NT2/D1 (cell line): ENCODE data around the gene GALK1.
"Not testable (repeated sequence)": the region's sequence is repeated elsewhere in the genome, so short reads cannot be mapped to it uniquely, and the experiment has no call there.

ENCODE experiments used
- DNase-seq: peaks from one replicate; pipeline ENCODE4 v3.0.0-alpha.2; 2011; ENCODE audit warnings: low read depth, low spot score
- H3K27me3 ChIP-seq: 2 replicates; pipeline ENCODE4 v1.6.0; 2011; ENCODE audit warnings: mild to moderate bottlenecking; ENCODE audit not compliant: insufficient read length, insufficient read depth
- H3K36me3 ChIP-seq: 2 replicates; pipeline ENCODE4 v1.6.1; 2011; ENCODE audit warnings: mild to moderate bottlenecking, low read length, mixed read lengths; ENCODE audit not compliant: insufficient read depth, insufficient read length
- H3K4me1 ChIP-seq: 2 replicates; pipeline ENCODE4 v1.5.1; 2011; ENCODE audit not compliant: insufficient read depth, insufficient read length
- H3K4me3 ChIP-seq: 2 replicates; pipeline ENCODE4 v1.5.1; 2011; ENCODE audit warnings: low read depth; ENCODE audit not compliant: insufficient read length
- H3K9ac ChIP-seq: 2 replicates; pipeline ENCODE4 v1.6.0; 2011; ENCODE audit warnings: low read depth; ENCODE audit not compliant: insufficient read length
- H3K9me3 ChIP-seq: 2 replicates; pipeline ENCODE4 v1.5.1; 2011; ENCODE audit warnings: mild to moderate bottlenecking, low read length; ENCODE audit not compliant: insufficient read depth
- SUZ12 ChIP-seq: IDR thresholded peaks from 2 replicates; pipeline ENCODE4 v1.6.1; 2011; ENCODE audit not compliant: insufficient read length, insufficient read depth; ENCODE audit errors: extremely low read depth
- YY1 ChIP-seq: IDR thresholded peaks from 2 replicates; pipeline ENCODE4 v1.6.1; 2011; ENCODE audit not compliant: insufficient read length, insufficient read depth
- ZNF274 ChIP-seq: IDR thresholded peaks from 2 replicates; pipeline ENCODE4 v1.6.1; 2011; ENCODE audit warnings: mild to moderate bottlenecking, low read depth, low read length

Gene GALK1

GRCh38 chr17:75767881-75768280, 2.9 kb upstream of the GALK1 start:
- Histone ChIP-seq H3K4me1 (peaks cover 9% of the 10 kb centered on the region), H3K27me3 (no peaks in the 10 kb centered on the region), H3K9me3 (no peaks in the 10 kb centered on the region), H3K9ac (no peak overlapping the region), H3K36me3 (peaks cover 1% of the 10 kb centered on the region), H3K4me3 (no peak overlapping the region)
- no peak for DNase-seq
- TF ChIP-seq YY1 (no peak), SUZ12 (no peak), ZNF274 (no peak)

DNA sequence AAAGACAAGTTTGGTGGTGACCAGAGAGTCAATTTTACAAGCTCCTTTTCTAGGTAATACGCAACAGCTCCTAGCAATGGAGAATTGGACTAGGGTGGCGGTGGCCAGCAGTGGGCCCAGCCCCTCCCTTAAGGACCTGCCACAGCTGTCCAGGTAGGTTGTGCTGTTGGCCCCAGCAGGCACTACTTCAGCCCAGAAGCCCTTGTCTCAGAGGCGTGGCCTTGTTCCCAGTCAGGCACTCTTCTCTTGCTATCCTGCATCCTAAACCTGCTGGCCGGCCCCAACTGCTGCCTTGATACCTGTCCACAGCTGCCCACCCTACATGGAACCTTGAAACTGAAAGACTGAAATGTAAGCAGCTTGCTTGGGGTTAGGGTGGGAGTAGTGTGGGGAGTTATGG, 989 bp upstream of the GALK1 start:
- Histone ChIP-seq H3K9me3 (no peaks in the 10 kb centered on the region), H3K36me3 (peaks cover 10% of the 10 kb centered on the region), H3K4me1 (peaks cover 9% of the 10 kb centered on the region), H3K27me3 (no peaks in the 10 kb centered on the region), H3K4me3 (no peak overlapping the region), H3K9ac (no peak overlapping the region)
- TF ChIP-seq SUZ12 (no peak), YY1 (no peak), ZNF274 (no peak)
- no peak for DNase-seq

DNA sequence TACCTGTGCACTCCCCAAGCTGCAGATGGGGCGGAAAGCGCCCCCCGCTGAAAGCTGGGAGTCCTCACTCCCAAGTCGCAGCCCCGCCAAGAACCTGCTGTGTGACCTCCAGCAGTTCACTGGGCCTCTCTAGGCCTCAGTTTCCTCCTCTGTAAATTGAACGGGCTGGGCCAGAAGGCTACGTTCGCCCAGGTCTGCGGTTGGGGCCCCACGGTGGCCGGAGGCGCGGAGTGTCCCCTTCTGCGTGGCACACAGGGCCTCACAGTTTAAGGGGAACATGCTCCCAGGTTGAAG, 628 bp downstream of the GALK1 start:
- H3K9me3 ChIP-seq: no peaks in the 10 kb centered on the region
- peak overlapping the region; percentile 77 for H3K4me3 ChIP-seq
- H3K36me3 ChIP-seq: peaks cover 13% of the 10 kb centered on the region
- peaks cover 15% of the 10 kb centered on the region for H3K4me1 ChIP-seq
- no peak for TF ChIP-seq SUZ12
- no peak for TF ChIP-seq ZNF274
- TF ChIP-seq YY1: no peak
- H3K27me3 ChIP-seq: no peaks in the 10 kb centered on the region
- H3K9ac ChIP-seq: peak overlapping the region; percentile 87
- no peak for DNase-seq

- peaks cover 16% of the 10 kb centered on the region for H3K4me1 ChIP-seq
- peak overlapping the region; percentile 77 for H3K4me3 ChIP-seq
- H3K9ac ChIP-seq: peak overlapping the region; percentile 87
- H3K36me3 ChIP-seq: peaks cover 13% of the 10 kb centered on the region
- DNase-seq: no peak
- TF ChIP-seq ZNF274: no peak
- no peak for TF ChIP-seq YY1
- no peak for TF ChIP-seq SUZ12
- no peaks in the 10 kb centered on the region for H3K27me3 ChIP-seq
- H3K9me3 ChIP-seq: no peaks in the 10 kb centered on the region
Observed at GRCh38 chr17:75763613-75764416, 1.2 kb downstream of the GALK1 start.

DNA sequence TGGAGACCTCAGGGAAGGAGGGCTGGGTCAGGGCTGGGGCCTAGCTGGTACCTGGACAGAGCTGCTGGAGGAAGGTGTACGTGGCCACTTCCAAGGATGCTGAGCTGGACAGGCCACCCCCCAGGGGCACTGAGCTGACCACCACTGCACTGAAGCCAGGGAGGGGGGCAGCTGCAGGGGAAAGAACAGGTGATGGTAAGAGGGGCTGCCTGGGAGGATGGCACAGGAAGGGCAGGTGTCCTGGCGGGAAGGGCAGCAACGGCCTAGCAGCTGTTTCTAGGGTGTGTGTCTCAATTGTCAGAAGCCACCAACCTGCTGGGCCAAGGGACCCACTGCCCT, 1.8 kb downstream of the GALK1 start:
- no peaks in the 10 kb centered on the region for H3K27me3 ChIP-seq
- no peak for DNase-seq
- peaks cover 22% of the 10 kb centered on the region for H3K4me1 ChIP-seq
- H3K4me3 ChIP-seq: no peak overlapping the region
- H3K9ac ChIP-seq: no peak overlapping the region
- no peaks in the 10 kb centered on the region for H3K9me3 ChIP-seq
- H3K36me3 ChIP-seq: peaks cover 13% of the 10 kb centered on the region
- TF ChIP-seq ZNF274 (no peak), SUZ12 (no peak), YY1 (no peak)

- H3K9me3 ChIP-seq: no peaks in the 10 kb centered on the region
- H3K27me3 ChIP-seq: no peaks in the 10 kb centered on the region
- peaks cover 23% of the 10 kb centered on the region for H3K4me1 ChIP-seq
- TF ChIP-seq SUZ12: no peak
- TF ChIP-seq YY1: no peak
- TF ChIP-seq ZNF274: no peak
- no peak overlapping the region for H3K9ac ChIP-seq
- no peak overlapping the region for H3K4me3 ChIP-seq
- peaks cover 17% of the 10 kb centered on the region for H3K36me3 ChIP-seq
- DNase-seq: no peak
Observed at GRCh38 chr17:75762513-75763268, 2.3 kb downstream of the GALK1 start.

DNA sequence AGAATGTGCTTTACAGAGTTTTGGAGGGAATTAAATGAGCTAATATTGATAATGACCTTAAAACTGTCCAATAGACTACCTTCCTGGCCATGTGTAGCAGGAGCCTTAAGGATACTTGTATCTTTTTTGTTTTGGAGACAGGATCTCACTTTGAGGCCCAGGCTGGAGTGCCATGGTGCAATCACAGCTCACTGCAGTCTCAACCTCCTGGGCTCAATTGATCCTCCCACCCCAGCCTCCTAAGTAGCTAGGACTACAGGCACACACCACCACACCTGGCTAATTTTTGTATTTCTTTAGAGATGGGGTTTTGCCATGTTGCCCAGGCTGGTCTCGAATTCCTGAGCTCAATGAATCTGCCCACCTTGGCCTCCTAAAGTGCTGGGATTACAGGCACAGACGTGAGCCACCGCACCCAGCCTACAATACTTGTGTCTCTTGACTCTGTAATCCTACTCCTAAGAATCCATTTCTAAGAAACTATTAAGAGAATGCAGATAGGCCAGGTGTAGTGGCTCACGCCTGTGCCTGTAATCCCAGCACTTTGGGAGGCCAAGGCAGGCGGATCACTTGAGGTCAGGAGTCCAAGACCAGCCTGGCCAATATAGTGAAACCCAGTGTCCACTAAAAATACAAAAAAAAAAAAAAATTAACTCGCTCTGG, 4.9 kb downstream of the GALK1 start:
- H3K4me3 ChIP-seq, H3K27me3 ChIP-seq, H3K9me3 ChIP-seq, DNase-seq: not testable (repeated sequence)
- Histone ChIP-seq H3K9ac (peak overlapping the region; percentile 44), H3K36me3 (peaks cover 18% of the 10 kb centered on the region), H3K4me1 (peaks cover 25% of the 10 kb centered on the region)
